ENCODE results near the gene FAM169A.

- TF ChIP-seq CTCF (IDR thresholded peaks at IDR 0.05; ENCODE audit: insufficient read depth, low read length, poor library complexity, severe bottlenecking), result no peak
- TF ChIP-seq EZH2phosphoT487 (conservative IDR thresholded peaks at IDR 0.05; ENCODE audit: low read length), result no peak
These were observed 29.7 kb upstream of the FAM169A start for GRCh38 chr5:74895906-74896305.
